NB4 (cell line): Measurements from ENCODE around the gene GAB2.

Experiments used
- POLR2A ChIP-seq: IDR thresholded peaks from 2 replicates; pipeline ENCODE4 v1.6.1; 2011; ENCODE audit warnings: mild to moderate bottlenecking; ENCODE audit not compliant: insufficient read length; ENCODE audit errors: extremely low read depth
- TF ChIP-seq, protein P1 (sequence below): IDR thresholded peaks from one replicate; pipeline ENCODE4 v1.5.1; 2012; ENCODE audit warnings: low read depth, low read length

DNA sequence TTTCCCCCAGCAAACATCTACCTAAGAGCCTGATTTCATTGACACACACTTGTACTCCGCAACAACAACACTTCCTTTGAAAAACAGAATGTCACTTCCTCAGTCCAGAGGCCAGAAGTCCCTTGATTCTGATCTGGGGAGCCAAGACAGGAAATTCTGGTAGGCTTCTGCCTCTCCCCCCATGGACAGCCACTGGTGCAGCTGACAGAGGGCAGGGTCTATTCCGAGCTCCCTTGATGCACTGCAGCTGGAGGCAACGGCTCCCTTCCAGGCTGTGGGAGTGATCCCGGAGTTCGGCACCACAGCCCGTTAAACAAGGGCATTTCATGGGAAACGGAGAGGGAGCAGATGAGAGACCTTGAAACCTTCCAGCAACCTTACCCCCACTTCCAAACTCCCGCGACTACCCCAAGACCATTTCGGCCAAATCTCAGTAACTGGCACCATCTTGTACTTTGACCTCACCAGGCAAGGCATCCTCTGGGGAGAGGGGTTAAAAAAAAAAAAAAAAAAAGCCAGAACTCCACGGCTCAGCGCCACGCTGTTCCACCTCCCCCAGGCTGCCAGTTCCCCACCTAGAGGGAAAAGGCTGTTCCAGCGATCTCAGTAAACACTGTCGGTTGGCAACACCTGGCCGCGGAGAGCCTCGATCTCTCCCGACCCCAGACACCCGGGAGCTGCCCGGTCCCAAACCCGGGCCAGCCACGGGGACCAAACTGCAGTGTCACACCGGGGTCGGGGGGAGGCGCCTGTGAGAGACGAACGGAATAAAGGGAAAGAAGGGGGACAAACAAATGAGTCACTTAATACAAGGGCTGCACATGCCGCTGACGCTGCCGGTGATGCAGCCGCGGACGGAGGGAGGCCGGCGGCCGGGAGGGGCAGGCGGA is 1.1 kb downstream of the GAB2 start:
- TF ChIP-seq, protein P1, sequence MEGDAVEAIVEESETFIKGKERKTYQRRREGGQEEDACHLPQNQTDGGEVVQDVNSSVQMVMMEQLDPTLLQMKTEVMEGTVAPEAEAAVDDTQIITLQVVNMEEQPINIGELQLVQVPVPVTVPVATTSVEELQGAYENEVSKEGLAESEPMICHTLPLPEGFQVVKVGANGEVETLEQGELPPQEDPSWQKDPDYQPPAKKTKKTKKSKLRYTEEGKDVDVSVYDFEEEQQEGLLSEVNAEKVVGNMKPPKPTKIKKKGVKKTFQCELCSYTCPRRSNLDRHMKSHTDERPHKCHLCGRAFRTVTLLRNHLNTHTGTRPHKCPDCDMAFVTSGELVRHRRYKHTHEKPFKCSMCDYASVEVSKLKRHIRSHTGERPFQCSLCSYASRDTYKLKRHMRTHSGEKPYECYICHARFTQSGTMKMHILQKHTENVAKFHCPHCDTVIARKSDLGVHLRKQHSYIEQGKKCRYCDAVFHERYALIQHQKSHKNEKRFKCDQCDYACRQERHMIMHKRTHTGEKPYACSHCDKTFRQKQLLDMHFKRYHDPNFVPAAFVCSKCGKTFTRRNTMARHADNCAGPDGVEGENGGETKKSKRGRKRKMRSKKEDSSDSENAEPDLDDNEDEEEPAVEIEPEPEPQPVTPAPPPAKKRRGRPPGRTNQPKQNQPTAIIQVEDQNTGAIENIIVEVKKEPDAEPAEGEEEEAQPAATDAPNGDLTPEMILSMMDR = peak; percentile 58
- TF ChIP-seq POLR2A = peak; percentile 57
